Measurements from ENCODE around the gene TMC7. TPM values are rescaled to one million over a fixed set of nuclear protein-coding genes. Genes with fewer than 3 reads are reported as not detected.

Gene TMC7
- total RNA-seq, 1 donor = not detected

- no peaks in the 10 kb centered on the region for H3K9me3 ChIP-seq (ENCODE audit: low read depth, low read length)
- no peaks in the 10 kb centered on the region for H3K27me3 ChIP-seq (ENCODE audit: insufficient read depth, low read length)
- no peaks in the 10 kb centered on the region for H3K4me1 ChIP-seq (ENCODE audit: insufficient read depth, low read length)
Observed at GRCh38 chr16:19001788-19002187, 18.1 kb downstream of the TMC7 start.

GRCh38 chr16:19003935-19004334 lies 20.2 kb downstream of the TMC7 start:
- H3K4me1 ChIP-seq (ENCODE audit: insufficient read depth, low read length) = no peaks in the 10 kb centered on the region
- H3K9me3 ChIP-seq (ENCODE audit: low read depth, low read length) = no peaks in the 10 kb centered on the region
- H3K27me3 ChIP-seq (ENCODE audit: insufficient read depth, low read length) = no peaks in the 10 kb centered on the region
- H3K4me3 ChIP-seq (ENCODE audit: low read length) = no peak overlapping the region

More at GRCh38 chr16:19001788-19002187, 18.1 kb downstream of the TMC7 start:
- no peak overlapping the region for H3K4me3 ChIP-seq (ENCODE audit: low read length)

GRCh38 chr16:19005561-19006445 lies 22.1 kb downstream of the TMC7 start:
- H3K27me3 ChIP-seq (ENCODE audit: insufficient read depth, low read length) = no peaks in the 10 kb centered on the region
- H3K9me3 ChIP-seq (ENCODE audit: low read depth, low read length) = no peaks in the 10 kb centered on the region
- H3K4me3 ChIP-seq (ENCODE audit: low read length) = no peak overlapping the region
- H3K4me1 ChIP-seq (ENCODE audit: insufficient read depth, low read length) = no peaks in the 10 kb centered on the region

GRCh38 chr16:19006446-19007315 lies 22.9 kb downstream of the TMC7 start:
- H3K27me3 ChIP-seq (ENCODE audit: insufficient read depth, low read length) = no peaks in the 10 kb centered on the region
- H3K4me1 ChIP-seq (ENCODE audit: insufficient read depth, low read length) = no peaks in the 10 kb centered on the region
- no peak overlapping the region for H3K4me3 ChIP-seq (ENCODE audit: low read length)
- H3K9me3 ChIP-seq (ENCODE audit: low read depth, low read length) = no peaks in the 10 kb centered on the region

GRCh38 chr16:19008245-19009169 lies 24.8 kb downstream of the TMC7 start:
- Histone ChIP-seq H3K27me3 (ENCODE audit: insufficient read depth, low read length) (no peaks in the 10 kb centered on the region), H3K4me3 (ENCODE audit: low read length) (no peak overlapping the region), H3K9me3 (ENCODE audit: low read depth, low read length) (no peaks in the 10 kb centered on the region), H3K4me1 (ENCODE audit: insufficient read depth, low read length) (no peaks in the 10 kb centered on the region)

GRCh38 chr16:19011169-19011731 lies 27.5 kb downstream of the TMC7 start:
- Histone ChIP-seq H3K27me3 (ENCODE audit: insufficient read depth, low read length) (no peaks in the 10 kb centered on the region), H3K9me3 (ENCODE audit: low read depth, low read length) (no peaks in the 10 kb centered on the region), H3K4me3 (ENCODE audit: low read length) (no peak overlapping the region), H3K4me1 (ENCODE audit: insufficient read depth, low read length) (no peaks in the 10 kb centered on the region)

- Histone ChIP-seq H3K4me3 (ENCODE audit: low read length) (no peak overlapping the region), H3K4me1 (ENCODE audit: insufficient read depth, low read length) (no peaks in the 10 kb centered on the region), H3K27me3 (ENCODE audit: insufficient read depth, low read length) (no peaks in the 10 kb centered on the region), H3K9me3 (ENCODE audit: low read depth, low read length) (no peaks in the 10 kb centered on the region)
Observed at GRCh38 chr16:19014461-19014860, 30.7 kb downstream of the TMC7 start.

- Histone ChIP-seq H3K4me1 (ENCODE audit: insufficient read depth, low read length) (no peaks in the 10 kb centered on the region), H3K9me3 (ENCODE audit: low read depth, low read length) (no peaks in the 10 kb centered on the region), H3K4me3 (ENCODE audit: low read length) (no peak overlapping the region), H3K27me3 (ENCODE audit: insufficient read depth, low read length) (no peaks in the 10 kb centered on the region)
Observed at GRCh38 chr16:19017179-19017578, 33.4 kb downstream of the TMC7 start.

- Histone ChIP-seq H3K4me3 (ENCODE audit: low read length) (no peak overlapping the region), H3K4me1 (ENCODE audit: insufficient read depth, low read length) (no peaks in the 10 kb centered on the region), H3K9me3 (ENCODE audit: low read depth, low read length) (no peaks in the 10 kb centered on the region), H3K27me3 (ENCODE audit: insufficient read depth, low read length) (no peaks in the 10 kb centered on the region)
Observed at GRCh38 chr16:19020689-19021088, 37.0 kb downstream of the TMC7 start.

GRCh38 chr16:19021747-19022146 lies 38.0 kb downstream of the TMC7 start:
- Histone ChIP-seq H3K4me3 (ENCODE audit: low read length) (no peak overlapping the region), H3K4me1 (ENCODE audit: insufficient read depth, low read length) (no peaks in the 10 kb centered on the region), H3K9me3 (ENCODE audit: low read depth, low read length) (no peaks in the 10 kb centered on the region), H3K27me3 (ENCODE audit: insufficient read depth, low read length) (no peaks in the 10 kb centered on the region)

- no peaks in the 10 kb centered on the region for H3K9me3 ChIP-seq (ENCODE audit: low read depth, low read length)
Observed at GRCh38 chr16:19027416-19027815, 43.7 kb downstream of the TMC7 start.

GRCh38 chr16:19029980-19030379 lies 46.2 kb downstream of the TMC7 start:
- Histone ChIP-seq H3K4me3 (ENCODE audit: low read length) (no peak overlapping the region), H3K27me3 (ENCODE audit: insufficient read depth, low read length) (no peaks in the 10 kb centered on the region), H3K4me1 (ENCODE audit: insufficient read depth, low read length) (no peaks in the 10 kb centered on the region), H3K9me3 (ENCODE audit: low read depth, low read length) (no peaks in the 10 kb centered on the region)

More at GRCh38 chr16:19027416-19027815, 43.7 kb downstream of the TMC7 start:
- H3K4me3 ChIP-seq (ENCODE audit: low read length) = no peak overlapping the region
- H3K4me1 ChIP-seq (ENCODE audit: insufficient read depth, low read length) = no peaks in the 10 kb centered on the region
- H3K27me3 ChIP-seq (ENCODE audit: insufficient read depth, low read length) = no peaks in the 10 kb centered on the region

- H3K27me3 ChIP-seq (ENCODE audit: insufficient read depth, low read length) = no peaks in the 10 kb centered on the region
- H3K4me1 ChIP-seq (ENCODE audit: insufficient read depth, low read length) = no peaks in the 10 kb centered on the region
- no peak overlapping the region for H3K4me3 ChIP-seq (ENCODE audit: low read length)
- H3K9me3 ChIP-seq (ENCODE audit: low read depth, low read length) = no peaks in the 10 kb centered on the region
Observed at GRCh38 chr16:19031738-19032137, 48.0 kb downstream of the TMC7 start.

- Histone ChIP-seq H3K27me3 (ENCODE audit: insufficient read depth, low read length) (no peaks in the 10 kb centered on the region), H3K9me3 (ENCODE audit: low read depth, low read length) (no peaks in the 10 kb centered on the region), H3K4me1 (ENCODE audit: insufficient read depth, low read length) (no peaks in the 10 kb centered on the region), H3K4me3 (ENCODE audit: low read length) (no peak overlapping the region)
Observed at GRCh38 chr16:19033761-19034160, 50.0 kb downstream of the TMC7 start.
